DMS79 (cell line): ENCODE measurements around the gene DHRS12.

Source experiments
- DNase-seq: peaks from one replicate; lab custom pipeline; 2025; lab: John Stamatoyannopoulos, UW

The DHRS12 gene

GRCh38 chr13:51803422-51804294 is at the start of gene DHRS12:
Gene DHRS12, minus strand, starts transcription at chr13:51804163. Its CDS starts 4,504 bp downstream, at chr13:51799659.
- DNase-seq: peak; percentile 61

DNA sequence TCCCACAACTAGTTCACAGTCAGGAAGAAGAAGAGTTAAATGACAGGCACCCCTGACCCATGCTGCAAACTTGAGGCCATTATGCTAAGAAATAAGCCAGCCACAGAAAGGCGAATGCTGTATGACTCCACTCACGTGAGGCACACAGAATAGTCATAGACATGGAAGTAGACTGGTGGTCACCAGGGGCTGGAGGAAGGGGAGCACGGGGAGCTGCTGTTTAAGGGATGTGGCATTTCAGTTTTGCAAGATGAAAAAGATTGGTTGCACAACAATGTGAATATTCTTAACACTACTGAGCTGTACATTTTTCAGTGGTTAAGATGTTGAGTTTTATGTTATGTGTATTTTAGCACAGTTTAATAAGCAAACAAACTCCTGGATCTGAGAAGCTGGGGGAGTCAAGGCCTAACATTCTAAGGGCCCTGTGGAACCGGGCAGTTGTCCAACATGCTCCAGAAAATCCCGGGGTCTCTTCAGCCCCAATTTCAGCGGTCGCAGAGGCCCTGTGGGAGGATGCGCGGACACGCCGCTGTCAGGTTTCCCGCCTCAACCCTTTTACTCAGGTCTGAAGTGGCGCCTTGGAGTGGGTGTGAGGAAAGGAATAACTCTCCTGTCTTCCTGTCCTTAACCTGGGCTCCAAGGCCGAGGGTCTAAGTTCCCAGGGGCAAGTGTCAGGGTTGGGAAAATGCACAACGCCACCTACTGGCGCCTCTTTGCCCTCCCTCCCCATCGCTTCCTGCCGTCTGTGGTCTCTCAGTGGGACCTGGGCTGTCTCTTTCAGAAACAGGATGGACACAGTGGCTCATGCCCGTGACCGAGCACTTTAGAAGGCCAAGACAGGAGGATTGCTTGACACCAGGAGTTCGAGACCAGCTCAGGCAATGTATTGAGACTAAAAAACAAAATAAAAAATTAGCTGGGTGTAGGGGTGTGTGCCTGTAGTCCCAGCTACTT is 45.5 kb upstream of the DHRS12 start:
- DNase-seq: no peak

- no peak for DNase-seq
Measured at GRCh38 chr13:51848674-51849073, 44.7 kb upstream of the DHRS12 start.

DNA sequence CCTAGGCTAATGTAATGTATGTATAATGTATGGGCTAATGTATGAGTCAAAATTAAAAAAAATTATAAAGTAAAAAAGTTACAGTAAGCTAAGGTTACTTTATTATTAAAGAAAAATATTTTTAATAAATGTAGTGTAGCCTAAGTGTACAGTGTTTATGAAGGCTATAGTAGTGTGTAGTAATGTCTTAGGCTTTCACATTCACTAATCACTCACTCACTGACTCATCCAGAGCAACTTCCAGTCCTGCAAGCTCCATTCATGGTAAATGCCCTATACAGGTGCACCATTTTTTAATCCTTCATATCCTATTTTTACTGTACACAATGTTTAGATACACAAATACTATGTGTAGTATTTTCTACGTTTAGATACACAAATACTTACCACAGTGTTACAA is 42.8 kb upstream of the DHRS12 start:
- DNase-seq: no peak

- no peak for DNase-seq
Measured at GRCh38 chr13:51845574-51846318, 41.8 kb upstream of the DHRS12 start.

DNA sequence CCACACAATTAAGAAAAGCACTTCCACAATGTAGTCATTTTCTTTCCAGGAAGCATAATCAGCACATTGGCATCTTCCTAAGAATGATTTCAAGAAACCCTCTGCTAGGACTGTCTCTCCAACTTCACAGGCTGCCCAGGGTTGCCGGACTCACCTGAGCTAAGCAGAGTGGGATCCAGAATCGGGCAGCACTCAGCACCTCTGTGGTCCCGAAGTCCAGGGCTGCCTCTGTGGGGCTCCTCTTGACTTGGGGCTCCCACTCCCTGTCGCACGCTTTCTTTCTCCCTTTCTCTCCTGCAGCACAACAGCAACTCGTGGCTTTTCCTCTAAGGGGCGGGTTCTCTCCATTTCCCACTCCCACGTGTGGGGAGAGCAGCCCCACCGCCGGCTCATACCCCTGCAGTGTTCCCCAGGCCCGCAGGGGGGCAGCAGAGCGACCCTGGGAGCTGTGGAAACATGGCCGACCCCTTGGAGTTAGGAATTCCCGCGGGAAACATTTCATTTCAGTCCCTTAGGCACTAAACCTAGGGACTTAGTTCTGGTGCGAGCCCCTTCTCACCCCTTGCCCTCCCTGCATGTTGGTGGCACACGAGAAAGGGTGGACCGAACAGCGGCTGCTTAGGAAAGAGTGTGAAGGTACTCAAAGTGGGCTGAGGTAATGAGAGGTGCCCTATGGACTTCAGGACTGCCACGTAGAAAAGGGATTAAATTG is 41.1 kb upstream of the DHRS12 start, which contains the start of gene TMEM272:
TMEM272 (minus strand) TSS at position 316 of the 712 bp plus-strand sequence. CDS start 6,647 bp downstream, outside the sequence.
- no peak for DNase-seq

DNA sequence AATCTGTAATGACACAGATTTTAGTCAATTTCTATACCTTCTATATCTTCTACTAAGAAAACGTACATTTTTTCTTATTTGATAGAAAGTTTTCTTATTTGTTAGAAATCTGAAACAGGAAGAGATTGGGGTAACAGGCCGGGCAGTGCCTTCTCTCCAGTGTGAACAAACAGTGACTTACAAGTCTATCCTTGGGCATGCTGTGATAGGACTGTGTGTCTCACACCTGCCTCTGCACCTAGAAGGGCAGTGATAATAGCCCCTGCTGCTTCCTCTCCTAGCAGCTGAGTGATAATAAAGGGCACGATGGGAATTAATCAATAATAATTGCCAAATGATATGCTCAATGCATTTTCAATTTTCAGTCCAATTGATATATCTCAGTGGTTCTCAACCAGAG is 39.6 kb upstream of the DHRS12 start:
- DNase-seq: no peak

DNA sequence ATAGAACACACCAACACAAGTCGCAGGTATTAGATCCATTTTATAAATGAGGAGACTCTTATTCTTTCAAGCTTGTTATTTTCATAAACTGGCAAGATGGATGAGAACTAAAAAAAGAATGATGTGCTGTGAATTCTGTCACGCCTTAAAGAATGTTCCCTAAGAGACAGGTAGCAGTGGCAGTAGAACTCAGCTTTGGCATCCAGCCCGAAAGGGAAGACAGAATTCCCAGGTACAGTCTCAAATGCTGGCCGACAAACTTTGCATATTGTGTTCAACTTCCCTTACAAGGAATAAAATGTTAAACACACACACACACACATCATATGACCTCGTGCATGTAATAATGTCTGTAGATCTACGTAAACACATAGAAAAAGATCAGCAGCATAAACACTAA is 37.8 kb upstream of the DHRS12 start:
- DNase-seq: no peak

DNA sequence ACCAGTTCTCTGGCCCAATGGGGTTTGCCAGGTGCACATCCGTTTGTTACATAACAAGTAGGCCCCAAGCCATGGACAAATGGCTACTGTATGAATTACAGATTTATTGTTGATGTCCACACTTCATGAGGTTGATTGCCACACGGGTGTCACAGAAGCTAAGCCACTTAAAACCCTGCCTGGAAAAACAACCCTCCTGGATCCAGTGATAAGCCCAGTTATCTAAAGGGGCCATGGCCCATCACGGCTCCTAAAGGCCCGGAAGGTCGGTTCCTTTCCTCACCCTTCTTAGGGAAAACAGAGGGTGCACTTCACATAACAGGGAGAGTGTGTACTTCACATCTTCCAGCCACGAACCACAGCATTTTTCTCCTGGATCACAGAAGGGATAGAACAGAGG is 37.0 kb upstream of the DHRS12 start:
- DNase-seq: no peak

GRCh38 chr13:51839711-51840540 is 36.0 kb upstream of the DHRS12 start:
- DNase-seq: no peak

DNA sequence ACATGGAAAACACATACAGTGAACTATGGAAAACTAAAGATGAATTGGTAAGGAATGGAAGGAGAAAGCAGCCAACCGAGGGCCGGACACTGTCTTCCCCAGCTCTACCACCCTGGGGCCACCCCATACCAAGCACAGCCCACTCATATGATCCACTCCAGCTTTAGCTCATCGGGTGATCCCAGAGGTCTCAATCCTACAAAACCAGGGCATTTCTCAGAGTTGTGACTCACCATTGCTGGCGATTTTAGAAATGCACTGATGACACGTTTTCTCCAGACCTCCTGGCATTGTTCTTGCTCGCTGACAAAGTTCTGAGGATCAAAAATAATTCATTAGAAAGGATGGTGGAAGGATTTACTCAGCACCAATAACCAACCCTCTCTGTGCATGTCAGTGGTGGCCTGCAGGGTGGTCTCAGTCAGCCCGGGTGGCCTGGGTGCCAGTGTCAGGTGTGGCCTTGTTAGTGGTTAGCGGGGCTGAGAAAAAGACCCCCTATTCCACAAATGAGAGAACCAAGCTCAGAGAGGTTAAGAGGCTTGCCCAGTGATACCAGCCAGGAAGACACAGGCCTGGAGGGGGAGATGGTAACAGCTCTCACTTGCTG is 34.4 kb upstream of the DHRS12 start:
- no peak for DNase-seq

- no peak for DNase-seq
Measured at GRCh38 chr13:51837016-51837415, 33.1 kb upstream of the DHRS12 start.

- DNase-seq: peak; percentile 0
Measured at GRCh38 chr13:51834581-51835171, 30.7 kb upstream of the DHRS12 start.

DNA sequence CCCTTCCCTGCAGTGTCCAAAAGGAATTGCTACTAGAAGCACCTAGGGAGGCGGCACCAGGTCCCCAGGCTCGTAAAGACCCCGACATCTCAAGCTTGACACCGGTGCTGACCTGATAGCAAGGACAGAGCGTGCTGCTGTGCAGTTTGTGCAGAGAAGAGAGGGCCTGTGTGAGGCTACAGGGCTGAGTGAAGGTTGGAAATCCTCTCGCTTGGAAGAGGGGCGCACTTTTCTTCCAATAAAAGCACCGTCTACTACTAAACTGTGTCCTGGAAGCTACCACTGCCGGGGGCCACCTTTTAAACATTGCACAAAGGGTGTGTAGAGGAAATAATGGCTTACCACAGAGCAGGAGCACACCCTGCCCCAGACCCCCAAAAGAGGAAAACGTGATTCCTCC is 30.0 kb upstream of the DHRS12 start:
- DNase-seq: no peak

DNA sequence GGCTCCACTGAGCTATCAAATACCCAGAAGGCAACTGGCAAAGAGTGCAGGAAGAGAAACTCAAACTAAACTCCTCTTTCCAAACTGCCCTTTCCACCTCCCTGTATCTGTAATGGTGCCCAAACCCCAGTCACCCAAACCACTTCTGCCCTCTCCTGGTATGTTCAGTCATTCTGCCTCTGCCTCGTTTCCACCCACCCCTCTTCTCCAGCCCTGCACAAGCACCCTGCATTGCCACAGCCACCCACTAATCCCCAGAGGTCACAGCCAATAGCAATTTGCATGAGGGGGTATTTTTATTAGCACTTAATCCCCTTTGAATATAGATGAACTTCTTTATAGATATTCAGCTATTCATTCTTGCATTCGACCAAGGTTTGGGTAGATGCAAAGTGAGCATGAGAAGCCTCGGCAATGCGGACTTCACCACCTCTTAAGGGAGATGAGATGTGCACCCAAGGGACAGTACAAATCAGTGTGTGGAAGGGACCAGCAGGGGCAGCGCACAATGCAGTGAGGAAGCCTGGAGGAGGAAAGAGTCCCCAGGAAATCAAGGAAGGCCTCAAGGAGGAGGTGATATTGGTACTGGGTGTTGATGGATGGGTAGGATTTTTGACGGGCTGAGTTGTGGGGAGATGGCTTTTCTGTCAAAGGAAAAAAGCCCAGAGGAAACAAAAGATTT is 28.6 kb upstream of the DHRS12 start:
- DNase-seq: no peak

- no peak for DNase-seq
Measured at GRCh38 chr13:51831519-51831918, 27.6 kb upstream of the DHRS12 start.

- no peak for DNase-seq
Measured at GRCh38 chr13:51829568-51829899, 25.6 kb upstream of the DHRS12 start.

DNA sequence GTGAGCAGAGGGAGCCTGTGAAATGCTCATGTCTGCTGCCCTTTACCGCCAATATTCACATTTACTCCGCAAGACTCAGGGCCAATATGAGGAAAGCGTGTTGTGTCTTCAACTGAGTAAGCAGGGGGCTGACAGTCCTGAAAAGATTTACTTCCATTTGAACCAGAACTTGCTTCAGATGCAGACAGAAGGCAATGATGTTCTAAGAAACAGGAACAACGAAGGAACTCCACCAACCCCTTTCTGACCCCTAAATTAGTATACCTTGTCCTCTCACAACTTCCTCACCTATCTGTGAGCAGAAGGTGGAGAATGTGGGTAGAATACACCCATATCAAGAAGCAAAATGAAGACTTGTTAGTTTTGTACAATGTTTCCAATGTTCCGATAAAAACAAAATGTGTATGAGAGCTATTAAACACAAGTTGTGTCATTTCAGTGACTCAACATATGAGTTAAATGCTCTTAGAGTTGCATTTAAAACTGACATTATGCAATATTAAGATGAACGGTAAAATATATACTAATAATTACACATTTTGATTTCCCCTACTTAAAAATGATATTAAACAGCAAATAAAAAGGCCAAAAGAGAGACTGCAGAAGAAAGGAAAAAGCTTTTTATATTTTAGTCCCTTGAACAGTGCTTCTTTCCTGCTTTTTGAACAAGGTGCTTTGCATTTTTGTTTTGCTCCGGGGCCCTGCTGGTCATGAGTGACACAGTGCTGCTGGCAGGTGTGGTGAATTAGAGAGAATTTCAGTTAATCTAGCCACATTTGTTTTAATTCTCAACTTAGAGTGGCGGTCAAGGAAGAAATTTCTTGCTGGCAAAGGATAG is 25.0 kb upstream of the DHRS12 start:
- DNase-seq: no peak
